Activated T-helper 2 cell treated with anti-CD3 and anti-CD28 coated beads, Interferon-gamma antibody, Interleukin-2, Interleukin-4, amounts not matched to agents 10 μg/mL and 5 μg/mL and 100 μg/mL, durations not matched to agents 14 hours and 24 hours and 36 hours (primary cell): ENCODE measurements around the gene MCC. TPM values are rescaled to one million over a fixed set of nuclear protein-coding genes. Genes with fewer than 3 reads are reported as not detected.

Experiments
- DNase-seq: peaks from one replicate; pipeline ENCODE4 v3.0.0; 2021; ENCODE audit warnings: low spot score
- H3K27ac Mint-ChIP-seq: one replicate; pipeline ENCODE4 v1.8.0; 2021; ENCODE audit warnings: mixed read lengths
- H3K27me3 Mint-ChIP-seq: one replicate; pipeline ENCODE4 v1.8.0; 2021; ENCODE audit warnings: low read depth, mixed read lengths
- H3K36me3 Mint-ChIP-seq: one replicate; pipeline ENCODE4 v1.8.0; 2021; ENCODE audit warnings: low read depth, mixed read lengths
- H3K4me1 Mint-ChIP-seq: one replicate; pipeline ENCODE4 v1.8.0; 2021; ENCODE audit warnings: low read depth, mixed read lengths
- H3K4me3 Mint-ChIP-seq: one replicate; pipeline ENCODE4 v1.8.0; 2021; ENCODE audit warnings: low read depth, mild to moderate bottlenecking, moderate library complexity, mixed read lengths
- H3K9me3 Mint-ChIP-seq: one replicate; pipeline ENCODE4 v1.8.0; 2021; ENCODE audit warnings: mixed read lengths
- intact Hi-C: fragments of 100-400 bp; cut with micrococcal nuclease; formaldehyde crosslinking; loops from one replicate; pipeline ENCODE4 v1.15.1; 2023
- total RNA-seq: library from RNA; stranded (reverse); gene quantifications from 2 replicates; pipeline ENCODE4 v1.2.3, GENCODE V29; 2022

Gene MCC
- total RNA-seq, 1 donor from 2014 or later, result 2.1 TPM

DNA sequence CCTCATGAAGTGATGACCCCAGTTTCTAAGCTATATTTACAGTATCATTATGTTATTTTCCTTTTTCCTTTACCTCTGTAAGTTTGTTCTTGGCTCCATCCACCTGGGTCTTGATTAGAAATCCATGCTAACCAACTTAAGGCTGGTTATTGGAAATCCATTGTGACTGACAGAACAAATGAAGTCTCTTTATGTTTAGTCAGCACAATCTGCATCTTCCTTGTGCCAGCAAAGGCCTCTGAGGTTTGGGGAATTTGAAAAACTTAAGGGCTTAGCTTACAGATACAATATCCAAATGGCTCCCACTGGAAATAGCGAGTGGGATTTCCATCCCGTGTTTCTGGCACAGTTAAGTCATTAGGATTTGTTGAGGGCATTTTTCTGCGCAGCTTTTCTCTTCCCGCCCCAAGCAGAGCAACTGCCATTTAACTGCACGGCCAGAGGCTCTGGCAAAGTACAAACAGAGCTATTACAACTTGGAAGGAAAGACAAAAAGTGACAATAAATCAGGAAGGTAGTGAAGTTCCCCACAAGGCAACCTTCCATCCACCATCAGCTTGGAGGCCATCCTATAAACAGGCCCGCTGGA is 447.5 kb downstream of the MCC start:
- H3K9me3 Mint-ChIP-seq, result no peaks in the 10 kb centered on the region
- H3K27me3 Mint-ChIP-seq, result peaks cover 1% of the 10 kb centered on the region
- peaks cover 6% of the 10 kb centered on the region for H3K4me1 Mint-ChIP-seq
- intact Hi-C loops, result no loop called here
- H3K27ac Mint-ChIP-seq, result no peak overlapping the region
- DNase-seq, result no peak
- no peaks in the 10 kb centered on the region for H3K36me3 Mint-ChIP-seq
- no peak overlapping the region for H3K4me3 Mint-ChIP-seq

- Mint-ChIP-seq H3K36me3 (no peaks in the 10 kb centered on the region), H3K4me1 (peaks cover 12% of the 10 kb centered on the region), H3K4me3 (no peak overlapping the region), H3K27ac (no peak overlapping the region), H3K27me3 (peaks cover 1% of the 10 kb centered on the region), H3K9me3 (no peaks in the 10 kb centered on the region)
- no peak for DNase-seq
- intact Hi-C loops, result no loop called here
These were observed 448.3 kb downstream of the MCC start for GRCh38 chr5:113039934-113040285.

- H3K27me3 Mint-ChIP-seq, result peaks cover 1% of the 10 kb centered on the region
These were observed 448.9 kb downstream of the MCC start for GRCh38 chr5:113039229-113039933.

DNA sequence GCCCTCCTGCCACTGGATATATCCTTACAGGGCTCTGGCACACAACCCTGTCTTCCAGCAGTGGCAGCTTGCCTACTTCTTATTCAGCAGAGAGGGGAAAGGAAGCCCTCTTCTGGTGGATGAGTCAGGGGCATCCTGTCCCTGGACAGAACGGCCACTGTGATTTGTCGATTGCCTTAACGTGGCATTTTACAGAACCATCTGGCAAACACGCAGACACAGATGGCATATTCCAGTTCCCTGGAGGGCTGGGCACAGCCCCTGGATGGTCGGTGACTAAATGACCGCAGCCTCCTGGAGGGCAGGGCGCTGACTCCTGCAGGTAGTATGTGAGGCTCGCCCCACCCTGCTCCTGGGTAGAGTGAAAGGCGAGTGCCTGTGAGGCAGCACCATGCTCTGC is 449.5 kb downstream of the MCC start:
- Mint-ChIP-seq H3K36me3 (no peaks in the 10 kb centered on the region), H3K4me1 (peaks cover 14% of the 10 kb centered on the region), H3K9me3 (no peaks in the 10 kb centered on the region), H3K27me3 (peaks cover 1% of the 10 kb centered on the region), H3K27ac (no peak overlapping the region), H3K4me3 (no peak overlapping the region)
- intact Hi-C loops, result no loop called here
- no peak for DNase-seq

More at GRCh38 chr5:113039229-113039933, 448.9 kb downstream of the MCC start:
- no peaks in the 10 kb centered on the region for H3K36me3 Mint-ChIP-seq
- no peak for DNase-seq
- intact Hi-C loops, result no loop called here
- no peaks in the 10 kb centered on the region for H3K9me3 Mint-ChIP-seq
- H3K4me1 Mint-ChIP-seq, result peaks cover 14% of the 10 kb centered on the region
- H3K27ac Mint-ChIP-seq, result no peak overlapping the region
- no peak overlapping the region for H3K4me3 Mint-ChIP-seq

GRCh38 chr5:113038136-113038535 is 450.1 kb downstream of the MCC start:
- Mint-ChIP-seq H3K9me3 (no peaks in the 10 kb centered on the region), H3K4me3 (no peak overlapping the region), H3K4me1 (peaks cover 14% of the 10 kb centered on the region), H3K27ac (no peak overlapping the region), H3K27me3 (peaks cover 1% of the 10 kb centered on the region), H3K36me3 (no peaks in the 10 kb centered on the region)
- no peak for DNase-seq
- intact Hi-C loops, result no loop called here

DNA sequence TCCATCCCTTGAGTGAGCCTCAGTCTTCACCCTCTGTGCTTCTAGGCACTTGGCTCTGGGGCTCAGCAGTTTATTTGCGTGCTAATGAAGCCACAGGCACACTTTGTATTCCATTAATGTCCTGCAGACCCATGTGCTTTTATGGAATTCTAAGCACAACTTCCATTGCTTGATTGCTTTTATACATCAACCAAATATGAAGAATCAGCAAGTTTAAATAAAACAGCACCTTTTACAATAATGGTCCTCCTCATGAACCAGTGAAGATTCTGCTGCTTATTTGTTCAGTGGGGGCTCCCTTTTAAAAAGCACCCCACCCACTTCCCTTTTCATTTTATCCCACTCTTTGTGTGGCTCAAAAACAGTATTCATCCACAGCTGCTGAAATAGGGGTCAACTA is 451.4 kb downstream of the MCC start:
- no peak overlapping the region for H3K27ac Mint-ChIP-seq
- H3K9me3 Mint-ChIP-seq, result no peaks in the 10 kb centered on the region
- no peak for DNase-seq
- H3K4me3 Mint-ChIP-seq, result no peak overlapping the region
- H3K36me3 Mint-ChIP-seq, result no peaks in the 10 kb centered on the region
- peaks cover under 1% of the 10 kb centered on the region for H3K27me3 Mint-ChIP-seq
- intact Hi-C loops, result no loop called here
- H3K4me1 Mint-ChIP-seq, result peaks cover 17% of the 10 kb centered on the region

- no peak overlapping the region for H3K4me3 Mint-ChIP-seq
- no peak for DNase-seq
- no peaks in the 10 kb centered on the region for H3K36me3 Mint-ChIP-seq
- intact Hi-C loops, result no loop called here
- H3K27me3 Mint-ChIP-seq, result no peaks in the 10 kb centered on the region
- H3K4me1 Mint-ChIP-seq, result peaks cover 16% of the 10 kb centered on the region
- H3K27ac Mint-ChIP-seq, result no peak overlapping the region
- no peaks in the 10 kb centered on the region for H3K9me3 Mint-ChIP-seq
These were observed 451.9 kb downstream of the MCC start for GRCh38 chr5:113036321-113036720.

DNA sequence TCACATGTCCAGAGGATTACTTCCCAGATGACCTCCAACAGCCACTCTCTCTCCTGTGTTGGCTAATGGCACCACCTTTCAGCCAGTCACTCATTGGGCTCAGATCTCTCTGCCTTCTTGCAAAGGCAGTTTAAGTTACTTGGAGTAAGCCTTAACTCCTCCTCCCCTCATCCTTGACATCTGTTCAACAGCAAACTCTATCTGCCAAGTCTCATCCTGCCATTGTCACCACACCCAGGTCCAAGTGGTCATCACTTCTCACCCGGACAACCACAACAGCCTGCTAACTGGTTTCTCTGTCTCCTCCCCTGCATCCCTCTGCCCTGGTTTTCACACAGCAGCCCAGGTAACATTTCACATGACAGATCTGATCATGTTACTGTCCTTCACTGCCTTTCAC is 453.2 kb downstream of the MCC start:
- H3K4me3 Mint-ChIP-seq, result no peak overlapping the region
- no peak for DNase-seq

GRCh38 chr5:113034182-113034773 is 454.0 kb downstream of the MCC start:
- no peak overlapping the region for H3K4me3 Mint-ChIP-seq

More for the DNA sequence above, 453.2 kb downstream of the MCC start:
- no peak overlapping the region for H3K27ac Mint-ChIP-seq
- intact Hi-C loops, result no loop called here
- no peaks in the 10 kb centered on the region for H3K27me3 Mint-ChIP-seq
- peaks cover 13% of the 10 kb centered on the region for H3K4me1 Mint-ChIP-seq
- H3K36me3 Mint-ChIP-seq, result no peaks in the 10 kb centered on the region
- no peaks in the 10 kb centered on the region for H3K9me3 Mint-ChIP-seq

DNA sequence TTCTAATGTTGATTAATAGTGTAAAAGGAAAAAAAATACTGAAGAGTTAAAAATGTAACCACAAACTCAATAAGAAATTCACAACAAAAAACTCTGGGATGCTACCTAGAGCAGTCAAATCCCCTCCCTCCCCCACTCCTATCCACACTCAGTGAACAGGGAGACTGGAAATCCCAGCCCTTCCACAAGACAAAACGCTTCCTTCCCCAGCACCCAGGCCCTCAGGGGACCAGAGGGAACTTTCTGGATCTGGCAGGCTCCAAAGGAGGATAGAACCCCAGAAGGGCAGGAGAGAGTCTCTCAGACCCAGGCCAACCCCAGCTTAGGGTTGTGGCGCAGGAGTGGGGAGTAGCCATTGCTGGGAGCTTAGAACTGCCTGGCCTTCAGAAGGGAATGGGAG is 456.7 kb downstream of the MCC start:
- no peaks in the 10 kb centered on the region for H3K9me3 Mint-ChIP-seq
- intact Hi-C loops, result no loop called here
- no peaks in the 10 kb centered on the region for H3K27me3 Mint-ChIP-seq
- peaks cover 12% of the 10 kb centered on the region for H3K4me1 Mint-ChIP-seq
- DNase-seq, result no peak
- H3K36me3 Mint-ChIP-seq, result peaks cover 20% of the 10 kb centered on the region
- H3K27ac Mint-ChIP-seq, result no peak overlapping the region
- H3K4me3 Mint-ChIP-seq, result no peak overlapping the region

More at GRCh38 chr5:113034182-113034773, 454.0 kb downstream of the MCC start:
- Mint-ChIP-seq H3K27ac (no peak overlapping the region), H3K9me3 (no peaks in the 10 kb centered on the region), H3K27me3 (no peaks in the 10 kb centered on the region), H3K36me3 (peaks cover 6% of the 10 kb centered on the region), H3K4me1 (peaks cover 15% of the 10 kb centered on the region)
- intact Hi-C loops, result no loop called here
- no peak for DNase-seq

DNA sequence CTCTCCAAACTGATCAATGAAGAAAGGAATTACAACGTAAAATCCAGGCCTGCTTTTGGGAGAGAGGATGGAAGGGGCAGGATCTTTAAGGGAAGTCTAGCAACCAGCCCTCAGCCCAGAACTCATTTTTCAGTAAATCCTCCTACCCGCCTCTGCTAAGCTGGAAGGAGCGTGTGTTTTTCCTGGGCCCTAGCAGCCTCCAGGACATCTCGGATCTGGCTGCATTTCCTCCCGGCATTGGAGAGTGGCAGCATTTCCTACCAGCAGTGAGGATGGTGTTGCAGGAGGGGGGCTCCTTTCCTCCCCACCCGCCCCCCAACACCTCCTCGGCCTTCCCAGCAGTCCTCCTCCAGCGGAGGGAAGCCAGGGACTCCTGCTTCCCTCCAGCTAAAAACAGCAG is 457.1 kb downstream of the MCC start:
- H3K27me3 Mint-ChIP-seq, result no peaks in the 10 kb centered on the region
- H3K4me1 Mint-ChIP-seq, result peaks cover 12% of the 10 kb centered on the region
- intact Hi-C loops, result no loop called here
- peaks cover 24% of the 10 kb centered on the region for H3K36me3 Mint-ChIP-seq
- no peak overlapping the region for H3K27ac Mint-ChIP-seq
- H3K4me3 Mint-ChIP-seq, result no peak overlapping the region
- no peak for DNase-seq
- H3K9me3 Mint-ChIP-seq, result no peaks in the 10 kb centered on the region

DNA sequence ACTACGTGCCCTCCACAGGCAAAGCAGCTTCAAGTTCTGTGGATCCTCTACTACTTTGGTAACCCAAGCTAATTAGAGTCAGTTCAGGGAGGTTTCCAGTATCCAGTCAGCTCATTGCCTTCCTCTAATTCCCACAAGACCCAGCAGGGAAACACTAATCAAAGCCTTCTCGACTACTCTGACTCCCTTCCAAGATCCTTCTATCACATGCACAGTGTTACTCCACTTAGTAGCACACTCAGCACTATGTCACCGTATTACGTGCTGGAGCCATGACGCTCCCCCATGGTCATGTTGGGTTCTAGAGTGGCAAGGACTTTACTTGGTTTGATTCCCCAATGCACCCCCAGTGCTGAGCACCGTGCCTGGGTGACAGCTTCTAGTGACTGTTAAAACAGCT is 458.6 kb downstream of the MCC start:
- peaks cover 7% of the 10 kb centered on the region for H3K4me1 Mint-ChIP-seq
- no peak overlapping the region for H3K27ac Mint-ChIP-seq
- H3K9me3 Mint-ChIP-seq, result no peaks in the 10 kb centered on the region
- intact Hi-C loops, result no loop called here
- H3K27me3 Mint-ChIP-seq, result no peaks in the 10 kb centered on the region
- no peak for DNase-seq
- no peak overlapping the region for H3K4me3 Mint-ChIP-seq
- peaks cover 33% of the 10 kb centered on the region for H3K36me3 Mint-ChIP-seq

- peaks cover 54% of the 10 kb centered on the region for H3K36me3 Mint-ChIP-seq
- peaks cover 25% of the 10 kb centered on the region for H3K4me1 Mint-ChIP-seq
- no peaks in the 10 kb centered on the region for H3K27me3 Mint-ChIP-seq
- intact Hi-C loops, result no loop called here
- no peak for DNase-seq
- H3K27ac Mint-ChIP-seq, result no peak overlapping the region
- no peak overlapping the region for H3K4me3 Mint-ChIP-seq
- no peaks in the 10 kb centered on the region for H3K9me3 Mint-ChIP-seq
These were observed 460.8 kb downstream of the MCC start for GRCh38 chr5:113027431-113027830.
